A673 (cell line): ENCODE measurements around the gene IPO7. TPM values are rescaled to one million over a fixed set of nuclear protein-coding genes. Genes with fewer than 3 reads are reported as not detected.
"Not testable (repeated sequence)": the region's sequence is repeated elsewhere in the genome, so short reads cannot be mapped to it uniquely, and the experiment has no call there.

Source experiments
- BruUV-seq: library from RNA; stranded (reverse); fragments of 400-500 nt; replicated peaks from 2 replicates; lab custom pipeline; 2021; lab: Mats Ljungman, UMichigan
- CTCF ChIA-PET: fragments of 300-600 bp; sonication (Branson Sonifier 250); formaldehyde crosslinking; loops from one replicate; lab custom pipeline; 2022; ENCODE audit warnings: antibody characterized with exemption; lab: Charles Lee
- POLR2A ChIA-PET: fragments of 300-600 bp; sonication (Branson Sonifier 250); formaldehyde crosslinking; loops from one replicate; lab custom pipeline; 2022; ENCODE audit warnings: antibody characterized with exemption; ENCODE audit not compliant: low non-redundant PET; lab: Charles Lee
- DNase-seq: peaks from one replicate; pipeline ENCODE4 v3.0.0-alpha.2; 2015; ENCODE audit warnings: low spot score
- H3K27ac ChIP-seq: fragments of 200-600 bp; sonication (generic); 2 replicates; pipeline ENCODE4 v1.5.1; 2016; ENCODE audit warnings: mixed run types, low read depth, mild to moderate bottlenecking, mixed read lengths, antibody characterized with exemption, low read length; ENCODE audit not compliant: poor library complexity, severe bottlenecking
- H3K27me3 ChIP-seq: fragments of 200-600 bp; sonication (generic); replicated peaks from 2 replicates; pipeline ENCODE4 v1.6.1; 2017; ENCODE audit warnings: mixed run types, low read depth, mild to moderate bottlenecking, mixed read lengths, antibody characterized with exemption, low read length; ENCODE audit not compliant: insufficient read depth, poor library complexity
- H3K36me3 ChIP-seq: fragments of 200-600 bp; sonication (generic); 2 replicates; pipeline ENCODE4 v1.6.1; 2016; ENCODE audit warnings: mixed run types, mild to moderate bottlenecking, mixed read lengths, antibody characterized with exemption, low read length; ENCODE audit not compliant: insufficient read depth, poor library complexity, severe bottlenecking
- H3K4me1 ChIP-seq: fragments of 200-600 bp; sonication (generic); 2 replicates; pipeline ENCODE4 v1.6.1; 2017; ENCODE audit warnings: mixed run types, mild to moderate bottlenecking, mixed read lengths, antibody characterized with exemption, low read length; ENCODE audit not compliant: insufficient read depth, poor library complexity, severe bottlenecking
- H3K4me3 ChIP-seq: fragments of 200-600 bp; sonication (generic); 2 replicates; pipeline ENCODE4 v1.5.1; 2016; ENCODE audit warnings: low read depth, mixed run types, mild to moderate bottlenecking, mixed read lengths, low read length; ENCODE audit not compliant: poor library complexity, severe bottlenecking
- H3K9me3 ChIP-seq: fragments of 200-600 bp; sonication (generic); 2 replicates; pipeline ENCODE4 v1.6.1; 2016; ENCODE audit warnings: mixed run types, low read depth, mild to moderate bottlenecking, mixed read lengths, antibody characterized with exemption, low read length; ENCODE audit not compliant: poor library complexity, severe bottlenecking
- CTCF ChIP-seq: fragments of 300-800, 200-600 bp; sonication (generic); conservative IDR thresholded peaks from 2 replicates; pipeline ENCODE4 v1.5.1; 2017; ENCODE audit warnings: low read depth, mild to moderate bottlenecking, antibody characterized with exemption, low read length, moderate library complexity, mixed read lengths
- EZH2 ChIP-seq: fragments of 200-600 bp; sonication (generic); IDR thresholded peaks from 2 replicates; pipeline ENCODE4 v1.6.1; 2017; ENCODE audit warnings: borderline replicate concordance, low read depth, mild to moderate bottlenecking, mixed read lengths, antibody characterized with exemption, low read length; ENCODE audit not compliant: poor library complexity, severe bottlenecking
- intact Hi-C: fragments of 100-400 bp; cut with micrococcal nuclease; formaldehyde crosslinking; loops from one replicate; pipeline ENCODE4 v1.10.0; 2022; ENCODE audit not compliant: unreplicated experiment
- total RNA-seq: library from RNA; stranded (reverse); gene quantifications from 2 replicates; pipeline ENCODE4 v1.2.3, GENCODE V29; 2021

IPO7 gene
- total RNA-seq, 1 experiment from 2014 or later = 174 TPM

GRCh38 chr11:9347100-9347499 is 37.4 kb upstream of the IPO7 start:
- H3K9me3 ChIP-seq = no peaks in the 10 kb centered on the region
- no peak for DNase-seq
- no peaks in the 10 kb centered on the region for H3K27me3 ChIP-seq
- TF ChIP-seq CTCF (no peak), EZH2 (no peak)
- ChIA-PET POLR2A (no interaction called here), CTCF (no interaction called here)
- no peaks in the 10 kb centered on the region for H3K4me1 ChIP-seq
- intact Hi-C loops = no loop called here
- BruUV-seq = no TSS peak
- H3K36me3 ChIP-seq = no peaks in the 10 kb centered on the region
- no peak overlapping the region for H3K4me3 ChIP-seq
- no peak overlapping the region for H3K27ac ChIP-seq

GRCh38 chr11:9347779-9348178 is 36.7 kb upstream of the IPO7 start:
- H3K4me3 ChIP-seq, H3K9me3 ChIP-seq, H3K36me3 ChIP-seq, BruUV-seq, DNase-seq, intact Hi-C loops, H3K27me3 ChIP-seq, POLR2A ChIA-PET, H3K27ac ChIP-seq, H3K4me1 ChIP-seq, CTCF ChIA-PET: not testable (repeated sequence)

- no peak overlapping the region for H3K4me3 ChIP-seq
- no peaks in the 10 kb centered on the region for H3K27me3 ChIP-seq
- no peaks in the 10 kb centered on the region for H3K4me1 ChIP-seq
- TF ChIP-seq CTCF = no peak
- TF ChIP-seq EZH2 = no peak
- CTCF ChIA-PET = no interaction called here
- POLR2A ChIA-PET = no interaction called here
- H3K9me3 ChIP-seq = no peaks in the 10 kb centered on the region
- H3K27ac ChIP-seq = no peak overlapping the region
- BruUV-seq = no TSS peak
- intact Hi-C loops = no loop called here
- no peaks in the 10 kb centered on the region for H3K36me3 ChIP-seq
- no peak for DNase-seq
Measured at GRCh38 chr11:9351321-9351881, 33.1 kb upstream of the IPO7 start.

GRCh38 chr11:9357041-9357440 is 27.4 kb upstream of the IPO7 start:
- no TSS peak for BruUV-seq
- H3K9me3 ChIP-seq = no peaks in the 10 kb centered on the region
- H3K27ac ChIP-seq = no peak overlapping the region
- DNase-seq = no peak
- no peak overlapping the region for H3K4me3 ChIP-seq
- ChIA-PET CTCF (no interaction called here), POLR2A (no interaction called here)
- H3K27me3 ChIP-seq = no peaks in the 10 kb centered on the region
- intact Hi-C loops = no loop called here
- no peaks in the 10 kb centered on the region for H3K36me3 ChIP-seq
- TF ChIP-seq EZH2 (no peak), CTCF (no peak)
- no peaks in the 10 kb centered on the region for H3K4me1 ChIP-seq

GRCh38 chr11:9360862-9361622 is 23.4 kb upstream of the IPO7 start:
- POLR2A ChIA-PET, H3K4me1 ChIP-seq, DNase-seq, intact Hi-C loops, BruUV-seq, H3K4me3 ChIP-seq, H3K27me3 ChIP-seq, CTCF ChIA-PET, H3K36me3 ChIP-seq, H3K27ac ChIP-seq, H3K9me3 ChIP-seq: not testable (repeated sequence)
